Measurements from ENCODE around the gene MAPKAPK5. TPM values are rescaled to one million over a fixed set of nuclear protein-coding genes. Genes with fewer than 3 reads are reported as not detected.
"Not testable (repeated sequence)": the region's sequence is repeated elsewhere in the genome, so short reads cannot be mapped to it uniquely, and the experiment has no call there.

The MAPKAPK5 gene
- total and polyA plus RNA-seq, 2 experiments from 2014 or later: 41.5 to 77.0 TPM

- TF ChIP-seq ZNF462 (CRISPR knock-in tag; IDR thresholded peaks at IDR 0.05) (no peak), EZH2phosphoT487 (IDR thresholded peaks at IDR 0.05; ENCODE audit: unreplicated experiment) (no peak), POLR2AphosphoS5 (IDR thresholded peaks at IDR 0.05; ENCODE audit: low read depth) (no peak)
Measured at GRCh38 chr12:111819191-111820158, 22.6 kb upstream of the MAPKAPK5 start (continued).

- H3K27ac ChIP-seq (ENCODE audit: low read depth); H2AFZ ChIP-seq; H3F3A ChIP-seq (replicated peaks; ENCODE audit: low read depth); H3K27me3 ChIP-seq (ENCODE audit: insufficient read depth); H3K4me3 ChIP-seq; H3K4me1 ChIP-seq (ENCODE audit: insufficient read depth); DNase-seq (ENCODE audit: low spot score); H3K9me3 Mint-ChIP-seq; H3K36me3 Mint-ChIP-seq (ENCODE audit: low read depth); H3K27me3 Mint-ChIP-seq (ENCODE audit: insufficient read depth, low read depth, poor library complexity); ATAC-seq; H4K20me1 ChIP-seq (replicated peaks; ENCODE audit: insufficient read depth); H3K36me3 ChIP-seq (ENCODE audit: insufficient read depth); H3K4me2 ChIP-seq; H3K79me2 ChIP-seq (replicated peaks; ENCODE audit: insufficient read depth); H3K9me2 ChIP-seq (ENCODE audit: insufficient read depth); H3K27ac Mint-ChIP-seq: not testable (repeated sequence)
- Mint-ChIP-seq H3K4me3 (peak overlapping the region; percentile 27; the same call in 2 of the 3 replicates), H3K4me1 (peaks cover 40% of the 10 kb centered on the region)
Measured at GRCh38 chr12:111820828-111821227, 21.2 kb upstream of the MAPKAPK5 start.
